ENCODE data around the gene LDLRAD4.
A peak's percentile ranks its signal among the peaks of the same experiment; 100 is the strongest.

Gene LDLRAD4

DNA sequence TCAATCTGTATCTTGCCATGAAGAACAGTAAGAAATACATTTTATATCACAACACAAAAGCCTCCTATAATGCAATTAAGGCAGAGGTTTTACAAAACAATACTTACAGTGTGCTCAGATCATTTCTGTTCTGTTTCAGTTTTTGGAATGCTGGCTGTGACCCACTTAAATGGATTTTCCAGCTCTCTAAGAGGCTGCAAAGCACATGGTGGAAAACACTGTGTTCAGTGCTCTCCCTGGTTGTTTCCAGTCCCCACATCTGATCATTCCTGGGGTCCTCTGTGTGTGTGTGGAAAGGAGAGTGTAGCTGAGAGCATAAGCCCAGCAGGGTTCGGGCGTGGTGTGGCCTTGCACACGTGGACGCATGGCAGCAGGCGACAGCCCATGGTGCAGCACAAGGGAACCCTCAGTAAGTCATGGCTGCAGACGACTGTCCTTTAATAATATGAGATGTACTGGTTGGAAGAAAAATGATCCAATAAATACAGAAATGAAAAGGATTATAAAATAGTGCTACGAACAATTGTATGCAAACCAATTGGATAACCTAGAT, 412.2 kb downstream of the LDLRAD4 start:
- H3K4me1 ChIP-seq (ENCODE audit: control extremely low read depth in 1 of 4, control insufficient read depth in 4 of 4, insufficient read depth in 4 of 4, low read length in 3 of 4) = peaks cover 12 to 24% (median 15%) of the 10 kb centered on the region in 4 experiments
- peaks cover 0 to 5% (median 5%) of the 10 kb centered on the region in 4 experiments for H3K36me3 ChIP-seq (ENCODE audit: control insufficient read depth in 4 of 4, insufficient read depth in 4 of 4, low read length in 3 of 4)
- DNase-seq = no peak
- H3K27ac ChIP-seq (ENCODE audit: insufficient read depth in 1 of 2, low read depth in 1 of 2, low read length in 2 of 2, poor library complexity in 1 of 2, severe bottlenecking in 2 of 2) = no peak overlapping the region
- POLR2A ChIA-PET = interaction anchor here (1.7 kb wide), 1 partner anchor 73 kb away, joined by 5 read pairs; no protein-coding TSS in a partner anchor
- CTCF ChIA-PET = interaction anchor here (0.7 to 10.0 kb wide), 7 partner anchors 9 to 415 kb away, joined by 3 to 191 read pairs (median 3); no protein-coding TSS in a partner anchor
- no peaks in the 10 kb centered on the region for H3K27me3 ChIP-seq (replicated peaks in 2 of 5; ENCODE audit: control insufficient read depth in 4 of 5, insufficient read depth in 5 of 5, low read length in 4 of 5)
- no peak overlapping the region for H3K4me3 ChIP-seq (ENCODE audit: control insufficient read depth in 1 of 7, extremely low read depth in 1 of 7, insufficient read depth in 4 of 7, low read depth in 2 of 7, low read length in 6 of 7)
- 98% methylated on average over 6 of the region's 7 CpGs for WGBS (ENCODE audit: insufficient coverage)
- peaks cover 0 to 15% (median 12%) of the 10 kb centered on the region in 5 experiments for H3K9me3 ChIP-seq (ENCODE audit: control extremely low read depth in 1 of 5, control insufficient read depth in 4 of 5, insufficient read depth in 2 of 5, low read depth in 1 of 5, low read length in 4 of 5)

DNA sequence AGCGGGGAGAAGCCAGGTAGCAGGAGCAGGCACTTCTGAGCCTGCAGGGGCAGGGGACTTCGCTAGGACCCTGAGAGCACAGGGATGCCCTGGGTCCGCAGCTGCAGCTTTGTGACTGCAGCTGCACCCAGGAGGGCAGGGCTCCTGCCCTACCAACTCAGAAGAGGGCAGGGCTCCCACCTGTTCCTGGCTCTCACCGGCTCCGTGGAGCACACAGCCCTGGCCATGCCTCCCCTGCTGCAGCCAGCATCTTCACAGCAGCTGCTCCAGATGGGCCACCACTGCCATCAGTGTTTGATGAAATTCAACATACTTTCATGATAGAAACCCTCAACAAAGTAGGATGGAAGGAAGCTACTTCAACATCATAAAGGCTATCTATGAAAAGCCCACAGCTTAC, 415.1 kb downstream of the LDLRAD4 start:
- H3K27me3 ChIP-seq (replicated peaks in 2 of 5; ENCODE audit: control insufficient read depth in 4 of 5, insufficient read depth in 5 of 5, low read length in 4 of 5) = no peaks in the 10 kb centered on the region
- POLR2A ChIA-PET = no interaction called here
- peaks cover 5 to 12% (median 9%) of the 10 kb centered on the region in 4 experiments for H3K4me1 ChIP-seq (ENCODE audit: control extremely low read depth in 1 of 4, control insufficient read depth in 4 of 4, insufficient read depth in 4 of 4, low read length in 3 of 4)
- peaks cover 0 to 15% (median 12%) of the 10 kb centered on the region in 5 experiments for H3K9me3 ChIP-seq (ENCODE audit: control extremely low read depth in 1 of 5, control insufficient read depth in 4 of 5, insufficient read depth in 2 of 5, low read depth in 1 of 5, low read length in 4 of 5)
- no peak overlapping the region for H3K27ac ChIP-seq (ENCODE audit: insufficient read depth in 1 of 2, low read depth in 1 of 2, low read length in 2 of 2, poor library complexity in 1 of 2, severe bottlenecking in 2 of 2)
- H3K4me3 ChIP-seq (ENCODE audit: control insufficient read depth in 1 of 7, extremely low read depth in 1 of 7, insufficient read depth in 4 of 7, low read depth in 2 of 7, low read length in 6 of 7) = no peak overlapping the region
- CTCF ChIA-PET = interaction anchor here (1.1 to 10.0 kb wide), 3 partner anchors 18 to 417 kb away, joined by 3 to 191 read pairs (median 5); no protein-coding TSS in a partner anchor
- WGBS (ENCODE audit: insufficient coverage) = 98% methylated on average over 5 of the region's 5 CpGs
- H3K36me3 ChIP-seq (ENCODE audit: control insufficient read depth in 4 of 4, insufficient read depth in 4 of 4, low read length in 3 of 4) = peaks cover 2 to 8% (median 5%) of the 10 kb centered on the region in 4 experiments
- DNase-seq = no peak

GRCh38 chr18:13635046-13635445, 416.5 kb downstream of the LDLRAD4 start:
- H3K36me3 ChIP-seq (ENCODE audit: control insufficient read depth in 4 of 4, insufficient read depth in 4 of 4, low read length in 3 of 4) = peaks cover 2 to 11% (median 5%) of the 10 kb centered on the region in 4 experiments
- no peak overlapping the region for H3K27ac ChIP-seq (ENCODE audit: insufficient read depth in 1 of 2, low read depth in 1 of 2, low read length in 2 of 2, poor library complexity in 1 of 2, severe bottlenecking in 2 of 2)
- DNase-seq = no peak
- ChIA-PET CTCF (interaction anchor here (1.0 to 1.3 kb wide), 3 partner anchors 49 to 421 kb away, joined by 3 to 4 read pairs (median 3); no protein-coding TSS in a partner anchor), POLR2A (interaction anchor here (0.8 kb wide), 1 partner anchor 86 kb away, joined by 3 read pairs; no protein-coding TSS in a partner anchor)
- peaks cover 0 to 5% (median under 1%) of the 10 kb centered on the region in 4 experiments for H3K4me1 ChIP-seq (ENCODE audit: control extremely low read depth in 1 of 4, control insufficient read depth in 4 of 4, insufficient read depth in 4 of 4, low read length in 3 of 4)
- H3K9me3 ChIP-seq (ENCODE audit: control extremely low read depth in 1 of 5, control insufficient read depth in 4 of 5, insufficient read depth in 2 of 5, low read depth in 1 of 5, low read length in 4 of 5) = peaks cover 0 to 15% (median 12%) of the 10 kb centered on the region in 5 experiments
- H3K4me3 ChIP-seq (ENCODE audit: control insufficient read depth in 1 of 7, extremely low read depth in 1 of 7, insufficient read depth in 4 of 7, low read depth in 2 of 7, low read length in 6 of 7) = no peak overlapping the region
- H3K27me3 ChIP-seq (replicated peaks in 2 of 5; ENCODE audit: control insufficient read depth in 4 of 5, insufficient read depth in 5 of 5, low read length in 4 of 5) = no peaks in the 10 kb centered on the region
- WGBS (ENCODE audit: insufficient coverage) = 96% methylated on average over 5 of the region's 5 CpGs

DNA sequence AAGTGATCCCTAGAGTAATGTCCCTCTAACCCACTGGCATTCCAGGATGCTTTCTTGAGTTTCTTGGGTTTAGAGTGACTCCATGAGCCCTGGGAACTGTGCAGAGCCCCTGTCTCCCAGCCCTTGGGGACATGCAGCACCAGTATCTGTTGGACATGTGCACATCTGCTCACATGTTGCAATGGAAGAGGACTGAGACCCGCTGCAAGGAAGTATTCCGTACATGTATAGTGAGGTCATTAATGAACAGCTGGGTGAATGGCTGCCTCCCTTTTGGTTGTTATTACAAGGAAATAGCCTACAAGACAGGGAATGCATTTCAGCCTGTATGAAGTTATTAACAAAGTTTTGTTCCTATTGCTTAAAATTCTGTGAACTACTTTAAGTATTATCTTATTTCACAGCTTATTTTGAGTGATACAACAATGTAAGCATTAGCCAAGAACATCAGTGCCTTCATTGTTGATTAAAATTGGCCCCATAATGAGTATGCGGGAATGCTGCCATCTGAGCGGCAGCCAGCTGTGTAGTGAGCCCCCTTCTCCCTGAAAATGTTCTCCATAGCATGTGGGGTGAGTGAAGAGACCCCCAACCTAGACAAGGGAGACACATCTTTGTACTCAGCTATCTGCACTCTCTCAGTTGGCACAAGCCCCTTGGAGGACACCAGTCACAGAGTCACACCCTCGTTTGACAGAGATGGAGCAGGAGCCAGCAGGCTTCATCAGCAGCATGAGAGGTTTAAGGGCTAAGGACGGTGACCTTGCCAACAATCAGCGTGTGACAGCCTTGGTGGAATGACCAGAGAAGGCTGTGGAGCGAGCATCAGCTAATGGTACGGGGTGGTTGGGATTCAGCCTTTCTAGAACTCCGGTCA, 420.4 kb downstream of the LDLRAD4 start:
- Histone ChIP-seq H3K27ac (ENCODE audit: insufficient read depth in 1 of 2, low read depth in 1 of 2, low read length in 2 of 2, poor library complexity in 1 of 2, severe bottlenecking in 2 of 2) (no peak overlapping the region), H3K27me3 (replicated peaks in 2 of 5; ENCODE audit: control insufficient read depth in 4 of 5, insufficient read depth in 5 of 5, low read length in 4 of 5) (no peaks in the 10 kb centered on the region), H3K9me3 (ENCODE audit: control extremely low read depth in 1 of 5, control insufficient read depth in 4 of 5, insufficient read depth in 2 of 5, low read depth in 1 of 5, low read length in 4 of 5) (no peaks in the 10 kb centered on the region), H3K36me3 (ENCODE audit: control insufficient read depth in 4 of 4, insufficient read depth in 4 of 4, low read length in 3 of 4) (peaks cover 0 to 7% (median under 1%) of the 10 kb centered on the region in 4 experiments), H3K4me3 (ENCODE audit: control insufficient read depth in 1 of 7, extremely low read depth in 1 of 7, insufficient read depth in 4 of 7, low read depth in 2 of 7, low read length in 6 of 7) (no peak overlapping the region), H3K4me1 (ENCODE audit: control extremely low read depth in 1 of 4, control insufficient read depth in 4 of 4, insufficient read depth in 4 of 4, low read length in 3 of 4) (peaks cover 0 to 17% (median 7%) of the 10 kb centered on the region in 4 experiments)
- ChIA-PET CTCF (interaction anchor here (3.3 kb wide), 1 partner anchor 80 kb away, joined by 11 read pairs; no protein-coding TSS in a partner anchor), POLR2A (interaction anchor here (0.6 kb wide), 1 partner anchor 1317 kb away, joined by 7 read pairs; no protein-coding TSS in a partner anchor)
- WGBS (ENCODE audit: insufficient coverage) = 100% methylated on average over 7 of the region's 10 CpGs
- DNase-seq = no peak

GRCh38 chr18:13640266-13640860, 421.8 kb downstream of the LDLRAD4 start:
- DNase-seq = no peak
- no peak overlapping the region for H3K27ac ChIP-seq (ENCODE audit: insufficient read depth in 1 of 2, low read depth in 1 of 2, low read length in 2 of 2, poor library complexity in 1 of 2, severe bottlenecking in 2 of 2)
- 94% methylated on average over 3 of the region's 10 CpGs for WGBS (ENCODE audit: insufficient coverage)
- ChIA-PET POLR2A (no interaction called here), CTCF (no interaction called here)
- H3K4me1 ChIP-seq (ENCODE audit: control extremely low read depth in 1 of 4, control insufficient read depth in 4 of 4, insufficient read depth in 4 of 4, low read length in 3 of 4) = peaks cover 0 to 17% (median 7%) of the 10 kb centered on the region in 4 experiments
- no peak overlapping the region for H3K4me3 ChIP-seq (ENCODE audit: control insufficient read depth in 1 of 7, extremely low read depth in 1 of 7, insufficient read depth in 4 of 7, low read depth in 2 of 7, low read length in 6 of 7)
- H3K9me3 ChIP-seq (ENCODE audit: control extremely low read depth in 1 of 5, control insufficient read depth in 4 of 5, insufficient read depth in 2 of 5, low read depth in 1 of 5, low read length in 4 of 5) = no peaks in the 10 kb centered on the region
- H3K27me3 ChIP-seq (replicated peaks in 2 of 5; ENCODE audit: control insufficient read depth in 4 of 5, insufficient read depth in 5 of 5, low read length in 4 of 5) = no peaks in the 10 kb centered on the region
- peaks cover 0 to 16% (median 3%) of the 10 kb centered on the region in 4 experiments for H3K36me3 ChIP-seq (ENCODE audit: control insufficient read depth in 4 of 4, insufficient read depth in 4 of 4, low read length in 3 of 4)

DNA sequence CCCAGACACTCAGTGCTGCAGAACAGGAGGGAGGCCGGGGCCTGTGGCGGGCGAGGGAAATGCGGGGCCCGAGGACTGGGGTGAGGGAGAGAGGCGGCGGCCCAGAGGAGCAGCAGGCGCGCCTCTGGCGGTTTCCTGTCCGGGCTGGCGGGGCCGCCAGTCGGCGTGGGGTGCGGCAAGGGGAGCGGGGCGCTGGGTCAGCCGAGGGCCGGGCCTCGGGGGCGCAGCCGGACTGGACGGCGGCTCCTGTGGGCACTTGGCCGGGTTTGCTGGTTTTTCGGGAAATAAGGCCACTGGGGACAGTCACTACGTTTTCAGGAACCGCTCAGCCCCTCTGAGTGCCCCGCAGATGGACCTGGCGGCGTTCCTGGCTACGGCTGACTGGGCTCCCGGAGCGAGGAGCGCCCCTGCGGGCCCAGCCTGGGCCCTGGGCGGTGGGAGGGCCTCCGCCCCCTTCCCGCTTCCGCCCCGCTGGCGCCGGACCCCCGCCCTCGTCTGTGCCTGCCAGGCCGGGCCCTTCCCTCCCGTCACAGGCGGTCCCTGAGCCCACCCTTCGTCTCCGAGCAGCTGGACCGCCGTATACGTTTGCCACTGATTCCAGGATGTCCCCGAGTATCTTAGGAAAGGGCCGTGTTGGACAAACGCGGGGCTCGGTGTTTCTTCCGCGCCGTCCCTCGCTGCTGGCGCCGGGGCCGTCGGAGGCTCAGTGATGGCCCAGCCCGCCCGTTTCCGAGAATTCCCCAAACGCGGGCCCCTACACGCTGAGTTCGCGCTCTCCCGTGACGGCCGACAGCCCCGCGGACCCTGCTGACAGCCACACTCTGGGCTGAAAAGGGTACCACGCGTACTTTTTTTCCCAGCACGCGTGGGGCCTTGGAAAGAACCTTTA, 423.2 kb downstream of the LDLRAD4 start:
- H3K36me3 ChIP-seq (ENCODE audit: control insufficient read depth in 4 of 4, insufficient read depth in 4 of 4, low read length in 3 of 4) = peaks cover 2 to 15% (median 4%) of the 10 kb centered on the region in 4 experiments
- no peak overlapping the region for H3K27ac ChIP-seq (ENCODE audit: insufficient read depth in 1 of 2, low read depth in 1 of 2, low read length in 2 of 2, poor library complexity in 1 of 2, severe bottlenecking in 2 of 2)
- ChIA-PET POLR2A (no interaction called here), CTCF (no interaction called here)
- 9% methylated on average over 76 of the region's 84 CpGs for WGBS (ENCODE audit: insufficient coverage)
- no peaks in the 10 kb centered on the region for H3K9me3 ChIP-seq (ENCODE audit: control extremely low read depth in 1 of 5, control insufficient read depth in 4 of 5, insufficient read depth in 2 of 5, low read depth in 1 of 5, low read length in 4 of 5)
- H3K27me3 ChIP-seq (replicated peaks in 2 of 5; ENCODE audit: control insufficient read depth in 4 of 5, insufficient read depth in 5 of 5, low read length in 4 of 5) = no peaks in the 10 kb centered on the region
- peaks cover 0 to 17% (median 7%) of the 10 kb centered on the region in 4 experiments for H3K4me1 ChIP-seq (ENCODE audit: control extremely low read depth in 1 of 4, control insufficient read depth in 4 of 4, insufficient read depth in 4 of 4, low read length in 3 of 4)
- DNase-seq = peak; percentile 18 to 61 (median 46)
- H3K4me3 ChIP-seq (ENCODE audit: control insufficient read depth in 1 of 7, extremely low read depth in 1 of 7, insufficient read depth in 4 of 7, low read depth in 2 of 7, low read length in 6 of 7) = peak overlapping the region in 6 of 7 experiments; percentile 22 to 78 (median 54)
